Lower lobe of right lung (tissue), 2 donors: ENCODE measurements around the gene SELENOP. TPM values are rescaled to one million over a fixed set of nuclear protein-coding genes. Genes with fewer than 3 reads are reported as not detected.

Experiments used
- ATAC-seq, 2 donors: fragments of 200-7000 bp; cut with Tn5 transposase; one replicate each; pipeline ENCODE4 v1.9.1; 2020 to 2022; ENCODE audit warnings: mild to moderate bottlenecking in 2 of 2, moderate library complexity in 2 of 2
- DNase-seq: peaks from one replicate; pipeline ENCODE4 v3.0.0-alpha.2; 2020
- H3K27ac ChIP-seq: fragments of 200-600 bp; one replicate; pipeline ENCODE4 v1.8.0; 2022
- H3K27me3 ChIP-seq: fragments of 200-600 bp; one replicate; pipeline ENCODE4 v1.8.0; 2022; ENCODE audit warnings: low read depth
- H3K36me3 ChIP-seq: fragments of 200-600 bp; one replicate; pipeline ENCODE4 v1.8.0; 2022; ENCODE audit warnings: mild to moderate bottlenecking
- H3K4me1 ChIP-seq: fragments of 200-600 bp; one replicate; pipeline ENCODE4 v1.8.0; 2022
- H3K4me3 ChIP-seq: fragments of 200-600 bp; one replicate; pipeline ENCODE4 v1.8.0; 2022; ENCODE audit warnings: mild to moderate bottlenecking
- H3K9me3 ChIP-seq: fragments of 200-600 bp; one replicate; pipeline ENCODE4 v1.8.0; 2022
- intact Hi-C: fragments of 100-400 bp; cut with DNase I; formaldehyde crosslinking; loops from one replicate; pipeline ENCODE4 v1.11.0; 2022
- total RNA-seq: library from RNA; stranded (reverse); fragmentation: NEBNext Ultra II Directional; extraction: Animal tissue kit (Norgen Biotek cat#: 25700); gene quantifications from one replicate; pipeline ENCODE4 v1.2.1, GENCODE V29; 2021
- TF ChIP-seq, protein P1 (sequence below): fragments of 200-600 bp; IDR thresholded peaks from one replicate; pipeline ENCODE4 v1.8.0; 2022; ENCODE audit warnings: antibody characterized with exemption, mild to moderate bottlenecking
- donor health status: DM: no; HTN: yes; CAD: no; lungs with severe emphysema.

Gene SELENOP
- total RNA-seq, 1 donor from 2014 or later, result 705 TPM

- peaks cover 7% of the 10 kb centered on the region for H3K4me1 ChIP-seq
- H3K27ac ChIP-seq, result no peak overlapping the region
- DNase-seq, result no peak
- no peak overlapping the region for H3K4me3 ChIP-seq
- peaks cover 3% of the 10 kb centered on the region for H3K27me3 ChIP-seq
- TF ChIP-seq, protein P1, sequence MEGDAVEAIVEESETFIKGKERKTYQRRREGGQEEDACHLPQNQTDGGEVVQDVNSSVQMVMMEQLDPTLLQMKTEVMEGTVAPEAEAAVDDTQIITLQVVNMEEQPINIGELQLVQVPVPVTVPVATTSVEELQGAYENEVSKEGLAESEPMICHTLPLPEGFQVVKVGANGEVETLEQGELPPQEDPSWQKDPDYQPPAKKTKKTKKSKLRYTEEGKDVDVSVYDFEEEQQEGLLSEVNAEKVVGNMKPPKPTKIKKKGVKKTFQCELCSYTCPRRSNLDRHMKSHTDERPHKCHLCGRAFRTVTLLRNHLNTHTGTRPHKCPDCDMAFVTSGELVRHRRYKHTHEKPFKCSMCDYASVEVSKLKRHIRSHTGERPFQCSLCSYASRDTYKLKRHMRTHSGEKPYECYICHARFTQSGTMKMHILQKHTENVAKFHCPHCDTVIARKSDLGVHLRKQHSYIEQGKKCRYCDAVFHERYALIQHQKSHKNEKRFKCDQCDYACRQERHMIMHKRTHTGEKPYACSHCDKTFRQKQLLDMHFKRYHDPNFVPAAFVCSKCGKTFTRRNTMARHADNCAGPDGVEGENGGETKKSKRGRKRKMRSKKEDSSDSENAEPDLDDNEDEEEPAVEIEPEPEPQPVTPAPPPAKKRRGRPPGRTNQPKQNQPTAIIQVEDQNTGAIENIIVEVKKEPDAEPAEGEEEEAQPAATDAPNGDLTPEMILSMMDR, result no peak
- no peaks in the 10 kb centered on the region for H3K36me3 ChIP-seq
- no peaks in the 10 kb centered on the region for H3K9me3 ChIP-seq
- intact Hi-C loops, result no loop called here
- no peak for ATAC-seq
Measured at GRCh38 chr5:42759456-42759855, 52.2 kb downstream of the SELENOP start.

GRCh38 chr5:42756606-42757601 is 54.8 kb downstream of the SELENOP start, which contains the start of gene CCDC152:
Gene CCDC152 (plus strand): TSS chr5:42756818. CDS start chr5:42759122, 2,304 bp downstream.
- H3K27me3 ChIP-seq, result peaks cover 3% of the 10 kb centered on the region
- peak; percentile 16 to 51 for ATAC-seq
- intact Hi-C loops, result no loop called here
- H3K9me3 ChIP-seq, result no peaks in the 10 kb centered on the region
- H3K4me1 ChIP-seq, result peaks cover 7% of the 10 kb centered on the region
- TF ChIP-seq, protein P1, result no peak
- H3K36me3 ChIP-seq, result no peaks in the 10 kb centered on the region
- DNase-seq, result no peak
- H3K27ac ChIP-seq, result no peak within 1 kb of the TSS
- H3K4me3 ChIP-seq, result peak within 1 kb of the TSS; percentile 44

GRCh38 chr5:42753099-42753498 is 58.6 kb downstream of the SELENOP start:
- TF ChIP-seq, protein P1, result no peak
- Histone ChIP-seq H3K27me3 (peaks cover 3% of the 10 kb centered on the region), H3K36me3 (no peaks in the 10 kb centered on the region), H3K4me3 (no peak overlapping the region), H3K9me3 (no peaks in the 10 kb centered on the region), H3K27ac (no peak overlapping the region), H3K4me1 (peaks cover 7% of the 10 kb centered on the region)
- DNase-seq (no peak), ATAC-seq (no peak)
- intact Hi-C loops, result no loop called here

- H3K27me3 ChIP-seq, result no peaks in the 10 kb centered on the region
- H3K4me3 ChIP-seq, result no peak overlapping the region
- no peaks in the 10 kb centered on the region for H3K36me3 ChIP-seq
- intact Hi-C loops, result no loop called here
- TF ChIP-seq, protein P1, result no peak
- H3K9me3 ChIP-seq, result no peaks in the 10 kb centered on the region
- no peak for DNase-seq
- ATAC-seq, result no peak
- H3K27ac ChIP-seq, result no peak overlapping the region
- H3K4me1 ChIP-seq, result no peaks in the 10 kb centered on the region
Measured at GRCh38 chr5:42751044-42751443, 60.6 kb downstream of the SELENOP start.

- DNase-seq, result no peak
Measured at GRCh38 chr5:42750507-42750906, 61.2 kb downstream of the SELENOP start.

More at GRCh38 chr5:42750507-42750906, 61.2 kb downstream of the SELENOP start:
- Histone ChIP-seq H3K36me3 (no peaks in the 10 kb centered on the region), H3K27ac (no peak overlapping the region), H3K4me3 (no peak overlapping the region), H3K27me3 (no peaks in the 10 kb centered on the region), H3K9me3 (no peaks in the 10 kb centered on the region), H3K4me1 (no peaks in the 10 kb centered on the region)
- intact Hi-C loops, result no loop called here
- TF ChIP-seq, protein P1, result no peak
- ATAC-seq, result no peak

Other genes with a start within 250 kb of the SELENOP start
- gene CCDC152, start 55.1 kb downstream of the SELENOP start, total RNA-seq, result 1.3 TPM
- gene ANXA2R, start 228.4 kb upstream of the SELENOP start, total RNA-seq, result 4.4 TPM